Activated CD4-positive, alpha-beta T cell treated with anti-CD3 and anti-CD28 coated beads for 24 hours (primary cell): ENCODE results near the gene ZNF226.
A peak's percentile ranks its signal among the peaks of the same experiment; 100 is the strongest.
"Not testable (repeated sequence)": the region's sequence is repeated elsewhere in the genome, so short reads cannot be mapped to it uniquely, and the experiment has no call there.

Experiments
- DNase-seq, 2 donors: peaks; one replicate each; pipeline ENCODE4 v3.0.0-alpha.2; 2020; ENCODE audit warnings: low read depth in 2 of 2

Gene ZNF226

GRCh38 chr19:44212250-44212865 lies 47.5 kb downstream of the ZNF226 start, which contains the start of gene ZNF227:
Gene ZNF227 (plus strand): TSS chr19:44212532. CDS start chr19:44217793, 5,261 bp downstream.
- peak; percentile 65 to 69 for DNase-seq

GRCh38 chr19:44212866-44213346 lies 48.0 kb downstream of the ZNF226 start:
- no peak for DNase-seq

GRCh38 chr19:44219926-44220325 lies 55.0 kb downstream of the ZNF226 start:
- not testable (repeated sequence) for DNase-seq

- DNase-seq, result not testable (repeated sequence)
Measured at GRCh38 chr19:44220761-44221160, 55.9 kb downstream of the ZNF226 start.

- DNase-seq, result not testable (repeated sequence)
Measured at GRCh38 chr19:44221291-44221690, 56.4 kb downstream of the ZNF226 start.
